Measurements from ENCODE around the gene NELL1.

DNA sequence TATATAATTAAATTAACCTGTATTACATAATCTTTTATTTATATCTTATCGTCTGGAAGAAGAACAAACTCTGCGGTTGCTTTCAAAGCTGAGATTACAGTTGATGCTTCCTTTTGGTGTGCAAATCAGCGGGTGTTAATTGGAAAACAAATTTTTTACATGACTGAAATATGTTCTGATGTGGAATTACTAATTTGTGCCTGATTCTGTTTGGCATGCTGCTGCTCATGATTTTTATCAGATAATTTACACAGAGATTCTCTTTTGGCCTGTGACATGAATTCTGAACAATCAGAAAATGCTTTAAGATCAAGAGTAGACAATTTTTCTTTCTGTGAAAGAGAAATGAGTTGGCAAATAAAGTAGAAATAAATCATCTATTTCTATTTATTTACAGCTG lies 510.8 kb downstream of the NELL1 start:
- TF ChIP-seq POLR2AphosphoS5 (IDR thresholded peaks at IDR 0.05; ENCODE audit: low read depth, low read length) (no peak), POLR2A (IDR thresholded peaks at IDR 0.05; ENCODE audit: low read depth, low read length) (no peak)
